CD4-positive, CD25-positive, alpha-beta regulatory T cell (primary cell): ENCODE results near the gene CCHCR1. TPM values are rescaled to one million over a fixed set of nuclear protein-coding genes. Genes with fewer than 3 reads are reported as not detected.
A peak's percentile ranks its signal among the peaks of the same experiment; 100 is the strongest.

ENCODE experiments used
- ATAC-seq, 2 donors: fragments of 150-1000 bp; cut with Tn5 transposase; one replicate each; pipeline ENCODE4 v1.10.0; 2021; ENCODE audit warnings: low read depth in 2 of 2, moderate number of reproducible peaks in 2 of 2, moderate library complexity in 1 of 2
- DNase-seq, 3 donors: peaks; one replicate each; pipeline versions ENCODE4 v3.0.0 to v3.0.0-alpha.2; 2012 to 2022; ENCODE audit warnings: mixed read lengths in 1 of 3
- H3K27ac ChIP-seq: one replicate; pipeline ENCODE4 v1.7.0; 2013; ENCODE audit warnings: mild to moderate bottlenecking, low read length; ENCODE audit not compliant: insufficient read depth, poor library complexity, severe bottlenecking
- H3K27me3 ChIP-seq: one replicate; pipeline ENCODE4 v1.7.0; 2013; ENCODE audit warnings: low read length; ENCODE audit not compliant: control insufficient read depth, insufficient read depth
- H3K36me3 ChIP-seq: one replicate; pipeline ENCODE4 v1.7.0; 2013; ENCODE audit warnings: mild to moderate bottlenecking, low read length, moderate library complexity; ENCODE audit not compliant: control insufficient read depth, insufficient read depth
- H3K4me1 ChIP-seq: 2 replicates; pipeline ENCODE4 v1.7.0; 2013; ENCODE audit warnings: mild to moderate bottlenecking, low read length; ENCODE audit not compliant: insufficient read depth, control insufficient read depth, poor library complexity, severe bottlenecking
- H3K4me3 ChIP-seq: one replicate; pipeline ENCODE4 v1.7.0; 2013; ENCODE audit warnings: low read depth, mild to moderate bottlenecking, low read length, moderate library complexity
- H3K9me3 ChIP-seq, 2 experiments: 1 replicate in 1 of 2; 2 replicates in 1 of 2; pipeline ENCODE4 v1.7.0; 2013; ENCODE audit warnings: low read length in 2 of 2, mild to moderate bottlenecking in 1 of 2, moderate library complexity in 1 of 2; ENCODE audit not compliant: control insufficient read depth in 2 of 2
- H3K27ac Mint-ChIP-seq, 3 donors: one replicate each; pipeline ENCODE4 v1.8.0; 2020 to 2022; ENCODE audit warnings: mild to moderate bottlenecking in 3 of 3, mixed read lengths in 3 of 3, moderate library complexity in 2 of 3
- H3K27me3 Mint-ChIP-seq: one replicate; pipeline ENCODE4 v1.8.0; 2022; ENCODE audit warnings: mild to moderate bottlenecking, mixed read lengths
- H3K36me3 Mint-ChIP-seq: one replicate; pipeline ENCODE4 v1.8.0; 2020; ENCODE audit warnings: mixed read lengths
- H3K4me1 Mint-ChIP-seq, 4 donors: one replicate each; pipeline ENCODE4 v1.8.0; 2020 to 2022; ENCODE audit warnings: mixed read lengths in 4 of 4, mild to moderate bottlenecking in 1 of 4
- H3K4me3 Mint-ChIP-seq, 4 donors: one replicate each; pipeline ENCODE4 v1.8.0; 2020 to 2022; ENCODE audit warnings: mild to moderate bottlenecking in 4 of 4, mixed read lengths in 4 of 4, moderate library complexity in 3 of 4
- H3K9me3 Mint-ChIP-seq, 7 donors: one replicate each; pipeline ENCODE4 v1.8.0; 2020 to 2022; ENCODE audit warnings: mixed read lengths in 7 of 7, mild to moderate bottlenecking in 3 of 7, moderate library complexity in 2 of 7
- polyA plus RNA-seq, 4 donors: library from polyadenylated mRNA; unstranded; fragments of 300-500 nt; fragmentation: Illumina TruSeq; gene quantifications; one replicate each; pipeline ENCODE4 v1.2.3, GENCODE V29; 2021
- total RNA-seq: library from RNA; stranded (reverse); gene quantifications from one replicate; pipeline ENCODE4 v1.2.3, GENCODE V29; 2022

The CCHCR1 gene
- total and polyA plus RNA-seq, 5 donors from 2014 or later, result 3.5 to 27.2 (median 6.6) TPM

GRCh38 chr6:31163922-31164321 lies 6.3 kb upstream of the CCHCR1 start:
- no peaks in the 10 kb centered on the region for H3K9me3 ChIP-seq
- no peak for DNase-seq
- Mint-ChIP-seq H3K27ac (no peak overlapping the region), H3K4me1 (peaks cover 8 to 26% (median 16%) of the 10 kb centered on the region in 4 donors), H3K27me3 (no peaks in the 10 kb centered on the region), H3K36me3 (no peaks in the 10 kb centered on the region), H3K4me3 (peak overlapping the region in 2 of 4 donors; percentile 12 to 22), H3K9me3 (no peaks in the 10 kb centered on the region)
- ATAC-seq, result no peak
- no peak overlapping the region for H3K27ac ChIP-seq
- no peak overlapping the region for H3K4me3 ChIP-seq
- no peaks in the 10 kb centered on the region for H3K27me3 ChIP-seq
- H3K4me1 ChIP-seq, result peaks cover 17% of the 10 kb centered on the region
- no peaks in the 10 kb centered on the region for H3K36me3 ChIP-seq

- Mint-ChIP-seq H3K27me3 (no peaks in the 10 kb centered on the region), H3K4me1 (peaks cover 8 to 37% (median 22%) of the 10 kb centered on the region in 4 donors), H3K27ac (peak overlapping the region in 1 of 3 donors; percentile 17), H3K36me3 (no peaks in the 10 kb centered on the region), H3K9me3 (no peaks in the 10 kb centered on the region), H3K4me3 (peak overlapping the region in 1 of 4 donors; percentile 22)
- Histone ChIP-seq H3K9me3 (no peaks in the 10 kb centered on the region), H3K4me1 (peaks cover 25% of the 10 kb centered on the region), H3K27me3 (no peaks in the 10 kb centered on the region), H3K27ac (no peak overlapping the region), H3K36me3 (no peaks in the 10 kb centered on the region), H3K4me3 (no peak overlapping the region)
- DNase-seq, result no peak
- no peak for ATAC-seq
These were observed 5.0 kb upstream of the CCHCR1 start for GRCh38 chr6:31162463-31163165.

DNA sequence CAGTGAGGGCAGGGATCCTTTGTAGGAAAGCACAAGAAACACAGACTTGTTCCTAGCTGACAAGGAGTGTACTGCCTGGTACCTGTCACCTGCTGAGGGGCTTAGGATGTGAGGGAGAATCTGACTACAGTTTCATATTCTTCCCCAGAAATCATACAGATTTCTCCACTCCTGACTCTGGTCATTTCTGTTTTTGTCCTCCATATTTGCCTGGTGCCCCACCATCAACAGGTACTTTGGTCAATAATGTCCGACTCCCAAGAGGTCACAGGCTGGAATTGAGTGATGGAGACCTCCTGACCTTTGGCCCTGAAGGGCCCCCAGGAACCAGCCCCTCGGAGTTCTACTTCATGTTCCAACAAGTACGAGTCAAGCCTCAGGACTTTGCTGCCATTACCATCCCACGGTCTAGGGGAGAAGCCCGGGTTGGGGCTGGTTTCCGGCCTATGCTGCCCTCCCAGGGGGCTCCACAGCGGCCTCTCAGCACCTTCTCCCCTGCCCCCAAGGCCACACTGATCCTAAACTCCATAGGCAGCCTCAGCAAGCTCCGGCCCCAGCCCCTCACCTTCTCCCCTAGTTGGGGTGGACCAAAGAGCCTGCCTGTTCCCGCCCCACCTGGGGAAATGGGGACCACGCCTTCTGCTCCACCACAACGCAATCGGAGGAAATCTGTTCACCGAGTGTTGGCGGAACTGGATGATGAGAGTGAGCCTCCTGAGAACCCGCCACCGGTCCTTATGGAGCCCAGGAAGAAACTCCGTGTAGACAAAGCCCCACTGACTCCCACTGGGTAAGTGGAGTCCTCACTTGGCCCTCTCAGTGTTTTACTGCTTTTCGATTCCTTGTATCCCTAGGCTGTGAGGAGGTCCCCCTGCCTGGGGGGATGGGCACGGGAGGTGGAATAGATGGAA lies 3.9 kb upstream of the CCHCR1 start:
- H3K27ac Mint-ChIP-seq, result peak overlapping the region in 1 of 3 donors; percentile 31
- H3K4me3 ChIP-seq, result no peak overlapping the region
- no peaks in the 10 kb centered on the region for H3K9me3 Mint-ChIP-seq
- peak overlapping the region in 2 of 4 donors; percentile 62 to 82 for H3K4me3 Mint-ChIP-seq
- no peaks in the 10 kb centered on the region for H3K27me3 Mint-ChIP-seq
- H3K27ac ChIP-seq, result no peak overlapping the region
- no peaks in the 10 kb centered on the region for H3K27me3 ChIP-seq
- H3K4me1 ChIP-seq, result peaks cover 29% of the 10 kb centered on the region
- peaks cover 8 to 46% (median 22%) of the 10 kb centered on the region in 4 donors for H3K4me1 Mint-ChIP-seq
- ATAC-seq (no peak), DNase-seq (no peak)
- no peaks in the 10 kb centered on the region for H3K9me3 ChIP-seq
- H3K36me3 ChIP-seq, result no peaks in the 10 kb centered on the region
- H3K36me3 Mint-ChIP-seq, result no peaks in the 10 kb centered on the region

DNA sequence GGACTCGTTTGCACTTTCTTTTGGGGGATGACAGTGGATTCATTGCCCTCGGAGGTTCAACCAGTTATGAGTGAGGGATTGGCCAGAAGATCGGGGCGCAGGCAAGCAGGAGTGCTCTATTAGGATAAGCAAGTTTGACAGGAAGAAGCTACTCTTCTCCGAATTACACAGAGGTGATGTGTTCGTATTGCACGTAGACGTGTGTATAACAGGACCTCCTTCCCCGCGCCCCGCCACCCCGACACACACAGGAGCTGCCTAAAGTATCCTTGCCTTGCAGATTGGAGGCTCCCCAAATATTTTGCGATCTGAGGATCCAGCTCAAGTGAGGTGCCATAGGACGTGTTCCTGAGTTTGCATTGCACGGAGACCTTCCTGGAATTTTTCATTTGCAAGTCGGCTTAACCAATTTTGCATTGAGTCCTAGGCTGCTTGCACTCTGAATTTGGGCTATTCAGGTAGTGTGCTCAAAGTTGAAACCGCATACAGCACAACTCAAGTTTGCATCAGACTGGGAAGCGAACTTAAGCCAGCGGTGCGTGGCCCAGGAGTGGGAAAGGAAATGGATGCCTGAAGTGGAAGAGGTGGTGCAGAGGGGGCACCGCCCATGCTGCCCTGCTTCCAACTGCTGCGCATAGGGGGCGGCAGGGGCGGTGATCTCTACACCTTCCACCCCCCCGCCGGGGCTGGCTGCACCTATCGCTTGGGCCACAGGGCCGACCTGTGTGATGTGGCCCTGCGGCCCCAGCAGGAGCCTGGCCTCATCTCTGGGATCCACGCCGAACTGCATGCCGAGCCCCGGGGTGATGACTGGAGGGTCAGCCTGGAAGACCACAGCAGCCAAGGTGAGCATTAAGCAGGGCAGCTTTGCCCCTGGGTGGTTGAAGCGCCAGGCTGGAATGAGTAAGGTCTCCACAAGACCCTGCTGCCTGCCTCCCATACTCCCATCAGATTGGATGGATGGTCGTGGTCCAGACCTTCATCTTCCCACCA lies 1.6 kb upstream of the CCHCR1 start:
- Histone ChIP-seq H3K4me1 (peaks cover 24% of the 10 kb centered on the region), H3K4me3 (peak overlapping the region; percentile 77), H3K9me3 (no peaks in the 10 kb centered on the region), H3K27ac (peak overlapping the region; percentile 82), H3K36me3 (no peaks in the 10 kb centered on the region), H3K27me3 (no peaks in the 10 kb centered on the region)
- ATAC-seq, result no peak
- Mint-ChIP-seq H3K4me3 (peak overlapping the region; percentile 86 to 96 (median 94)), H3K36me3 (peaks cover 4% of the 10 kb centered on the region), H3K9me3 (no peaks in the 10 kb centered on the region), H3K27me3 (no peaks in the 10 kb centered on the region), H3K4me1 (peaks cover 8 to 36% (median 21%) of the 10 kb centered on the region in 4 donors), H3K27ac (peak overlapping the region; percentile 79 to 91 (median 90))
- peak; percentile 29 to 58 (median 31) for DNase-seq

DNA sequence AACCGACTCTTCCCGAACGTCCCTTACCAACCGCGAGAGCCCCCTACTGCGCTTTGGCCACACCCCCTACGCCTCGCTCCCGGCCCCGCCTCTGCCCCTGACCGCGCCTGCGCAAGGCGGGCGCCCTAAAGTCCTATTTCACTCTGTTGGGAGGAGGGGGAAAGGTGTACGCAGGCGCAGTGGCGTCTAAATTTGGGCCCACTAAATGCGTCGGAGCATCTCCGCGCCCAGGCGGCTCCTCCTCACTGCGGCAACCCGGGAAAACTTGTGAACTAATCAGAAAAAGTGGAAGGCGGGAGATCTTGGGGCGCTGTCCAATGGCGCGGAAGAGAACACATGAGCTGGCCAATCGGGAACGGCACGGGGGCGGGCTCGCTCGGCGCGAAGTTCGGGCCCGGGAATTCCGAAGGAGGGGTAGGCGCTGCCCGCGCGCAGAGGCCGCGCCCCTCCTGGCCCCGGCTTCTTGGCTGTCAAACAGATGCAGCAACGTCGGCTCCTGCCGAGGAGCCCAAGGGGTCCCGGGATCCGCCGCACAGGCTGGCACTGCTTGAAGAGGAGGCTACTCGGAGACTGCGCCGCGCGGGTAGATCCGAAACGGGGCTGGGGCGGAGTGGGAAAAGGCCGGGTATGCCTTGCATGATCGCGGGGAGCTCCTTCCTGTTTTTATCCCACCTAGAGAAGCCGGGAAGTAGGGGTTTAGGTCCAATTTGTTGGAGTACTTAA lies 699 bp upstream of the CCHCR1 start, which contains the start of gene TCF19:
TSS of gene TCF19 (plus strand) at position 450 of the 723 bp plus-strand sequence. CDS start 881 bp downstream, outside the sequence.
- Histone ChIP-seq H3K4me3 (peak within 1 kb of the TSS; percentile 78), H3K36me3 (no peaks in the 10 kb centered on the region), H3K9me3 (no peaks in the 10 kb centered on the region), H3K4me1 (peaks cover 24% of the 10 kb centered on the region), H3K27ac (peak within 1 kb of the TSS; percentile 82), H3K27me3 (no peaks in the 10 kb centered on the region)
- no peaks in the 10 kb centered on the region for H3K27me3 Mint-ChIP-seq
- ATAC-seq, result peak; percentile 90 to 93
- H3K36me3 Mint-ChIP-seq, result peaks cover 4% of the 10 kb centered on the region
- H3K9me3 Mint-ChIP-seq, result no peaks in the 10 kb centered on the region
- peaks cover 8 to 36% (median 17%) of the 10 kb centered on the region in 4 donors for H3K4me1 Mint-ChIP-seq
- peak within 1 kb of the TSS; percentile 86 to 96 (median 94) for H3K4me3 Mint-ChIP-seq
- H3K27ac Mint-ChIP-seq, result peak within 1 kb of the TSS; percentile 90 to 94 (median 91)
- DNase-seq, result peak; percentile 98 to 99 (median 99)

- peaks cover 24% of the 10 kb centered on the region for H3K4me1 ChIP-seq
- DNase-seq (no peak), ATAC-seq (no peak)
- H3K4me1 Mint-ChIP-seq, result peaks cover 8 to 36% (median 14%) of the 10 kb centered on the region in 4 donors
- no peaks in the 10 kb centered on the region for H3K27me3 Mint-ChIP-seq
- H3K4me3 Mint-ChIP-seq, result peak overlapping the region in 3 of 4 donors; percentile 45 to 95 (median 86)
- no peaks in the 10 kb centered on the region for H3K9me3 Mint-ChIP-seq
- H3K27me3 ChIP-seq, result no peaks in the 10 kb centered on the region
- no peak overlapping the region for H3K27ac ChIP-seq
- no peaks in the 10 kb centered on the region for H3K36me3 ChIP-seq
- peaks cover 5% of the 10 kb centered on the region for H3K36me3 Mint-ChIP-seq
- H3K4me3 ChIP-seq, result no peak overlapping the region
- no peaks in the 10 kb centered on the region for H3K9me3 ChIP-seq
- peak overlapping the region in 1 of 3 donors; percentile 91 for H3K27ac Mint-ChIP-seq
These were observed 961 bp downstream of the CCHCR1 start for GRCh38 chr6:31156641-31157040.
